HepG2 (cell line): ENCODE measurements around the gene LECT2. TPM values are rescaled to one million over a fixed set of nuclear protein-coding genes. Genes with fewer than 3 reads are reported as not detected.

ENCODE experiments used
- NR2F1 ChIP-seq, 2 experiments: fragments of 450-650 bp in 1 of 2; formaldehyde crosslinking in 1 of 2; IDR thresholded peaks; 2 replicates each; pipeline versions ENCODE4 v1.5.0 to v1.6.1; 2016 to 2020; ENCODE audit warnings: mild to moderate bottlenecking in 1 of 2, missing compliant biosample characterization in 1 of 2, missing genetic modification reagents in 1 of 2, moderate library complexity in 1 of 2
- polyA plus RNA-seq, 8 experiments: library from polyadenylated mRNA; depleted of rRNA in 3 of 8; stranded (reverse) in 7 of 8; unstranded in 1 of 8; fragments of >200 nt; fragmentation: Illumina TruSeq in 4 of 8; extraction: Trizol in 4 of 8; gene quantifications; 2 replicates each; pipeline versions ENCODE4 v1.2.1 to v1.2.3, GENCODE V29; 2011 to 2016; ENCODE audit warnings: low read depth in 4 of 8, missing spikeins in 1 of 8, mixed read lengths in 1 of 8; ENCODE audit not compliant: insufficient read depth in 1 of 8
- total RNA-seq, 5 experiments: library from RNA; depleted of rRNA; stranded (reverse); fragments of >200 nt; fragmentation: Illumina TruSeq; extraction: Trizol; gene quantifications; 2 replicates each; pipeline ENCODE4 v1.2.3, GENCODE V29; 2016; ENCODE audit warnings: low read depth in 1 of 5
- TF ChIP-seq, protein P1 (sequence below): sonication (generic); formaldehyde crosslinking; IDR thresholded peaks from 2 replicates; pipeline ENCODE4 v1.5.1; 2020; ENCODE audit warnings: mild to moderate bottlenecking, missing genetic modification reagents, borderline replicate concordance
- TF ChIP-seq, protein P2 (sequence below): sonication (generic); formaldehyde crosslinking; IDR thresholded peaks from 2 replicates; pipeline ENCODE4 v1.4.0; 2020; ENCODE audit warnings: missing genetic modification reagents
- TF ChIP-seq, protein P3 (sequence below): IDR thresholded peaks from 2 replicates; pipeline ENCODE4 v1.6.1; 2012; ENCODE audit warnings: low read depth, low read length, improper control_type of control experiment
- TF ChIP-seq, protein P4 (sequence below): sonication (generic); formaldehyde crosslinking; IDR thresholded peaks from 2 replicates; pipeline ENCODE4 v1.8.0; 2022; ENCODE audit warnings: mild to moderate bottlenecking, missing genetic modification reagents, moderate library complexity
- TF ChIP-seq, protein P5 (sequence below), 2 experiments: sonication (generic) in 1 of 2; formaldehyde crosslinking in 1 of 2; IDR thresholded peaks; 2 replicates each; pipeline versions ENCODE4 v1.5.1 to v1.6.1; 2011 to 2020; ENCODE audit warnings: borderline replicate concordance in 1 of 2, low read depth in 1 of 2, low read length in 1 of 2, mild to moderate bottlenecking in 1 of 2, missing genetic modification reagents in 1 of 2, moderate library complexity in 1 of 2

Gene LECT2
- total and polyA plus RNA-seq, 2 of the 13 experiments (the other 11 are each of a cell fraction or from before 2014, with no cell fraction given) = not detected

DNA sequence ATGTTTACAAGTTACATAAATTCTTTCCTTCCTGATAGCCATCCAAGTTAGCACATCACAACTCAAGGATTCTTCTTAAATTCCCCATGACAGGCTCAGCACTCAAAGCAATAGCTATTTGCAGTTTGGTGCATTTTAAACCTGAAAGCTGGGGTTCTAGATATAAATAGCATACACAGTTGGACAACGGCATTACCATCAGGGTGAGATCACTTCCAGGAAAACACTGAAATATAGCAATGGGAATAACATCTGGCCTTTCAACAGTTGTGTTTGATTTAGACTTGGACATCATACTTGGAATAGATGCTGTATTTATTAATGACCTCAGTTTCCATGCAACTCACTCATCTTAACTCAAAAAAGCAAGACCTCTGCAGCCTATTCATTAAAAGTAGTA, 24.7 kb upstream of the LECT2 start (continued):
- TF ChIP-seq, protein P1, sequence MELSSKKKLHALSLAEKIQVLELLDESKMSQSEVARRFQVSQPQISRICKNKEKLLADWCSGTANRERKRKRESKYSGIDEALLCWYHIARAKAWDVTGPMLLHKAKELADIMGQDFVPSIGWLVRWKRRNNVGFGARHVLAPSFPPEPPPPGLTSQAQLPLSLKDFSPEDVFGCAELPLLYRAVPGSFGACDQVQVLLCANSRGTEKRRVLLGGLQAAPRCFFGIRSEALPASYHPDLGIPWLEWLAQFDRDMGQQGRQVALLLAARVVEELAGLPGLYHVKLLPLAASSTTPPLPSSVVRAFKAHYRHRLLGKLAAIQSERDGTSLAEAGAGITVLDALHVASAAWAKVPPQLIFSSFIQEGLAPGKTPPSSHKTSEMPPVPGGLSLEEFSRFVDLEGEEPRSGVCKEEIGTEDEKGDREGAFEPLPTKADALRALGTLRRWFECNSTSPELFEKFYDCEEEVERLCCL = no peak
- TF ChIP-seq, protein P2, sequence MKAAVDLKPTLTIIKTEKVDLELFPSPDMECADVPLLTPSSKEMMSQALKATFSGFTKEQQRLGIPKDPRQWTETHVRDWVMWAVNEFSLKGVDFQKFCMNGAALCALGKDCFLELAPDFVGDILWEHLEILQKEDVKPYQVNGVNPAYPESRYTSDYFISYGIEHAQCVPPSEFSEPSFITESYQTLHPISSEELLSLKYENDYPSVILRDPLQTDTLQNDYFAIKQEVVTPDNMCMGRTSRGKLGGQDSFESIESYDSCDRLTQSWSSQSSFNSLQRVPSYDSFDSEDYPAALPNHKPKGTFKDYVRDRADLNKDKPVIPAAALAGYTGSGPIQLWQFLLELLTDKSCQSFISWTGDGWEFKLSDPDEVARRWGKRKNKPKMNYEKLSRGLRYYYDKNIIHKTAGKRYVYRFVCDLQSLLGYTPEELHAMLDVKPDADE (CRISPR knock-in tag) = no peak
- TF ChIP-seq, protein P3, sequence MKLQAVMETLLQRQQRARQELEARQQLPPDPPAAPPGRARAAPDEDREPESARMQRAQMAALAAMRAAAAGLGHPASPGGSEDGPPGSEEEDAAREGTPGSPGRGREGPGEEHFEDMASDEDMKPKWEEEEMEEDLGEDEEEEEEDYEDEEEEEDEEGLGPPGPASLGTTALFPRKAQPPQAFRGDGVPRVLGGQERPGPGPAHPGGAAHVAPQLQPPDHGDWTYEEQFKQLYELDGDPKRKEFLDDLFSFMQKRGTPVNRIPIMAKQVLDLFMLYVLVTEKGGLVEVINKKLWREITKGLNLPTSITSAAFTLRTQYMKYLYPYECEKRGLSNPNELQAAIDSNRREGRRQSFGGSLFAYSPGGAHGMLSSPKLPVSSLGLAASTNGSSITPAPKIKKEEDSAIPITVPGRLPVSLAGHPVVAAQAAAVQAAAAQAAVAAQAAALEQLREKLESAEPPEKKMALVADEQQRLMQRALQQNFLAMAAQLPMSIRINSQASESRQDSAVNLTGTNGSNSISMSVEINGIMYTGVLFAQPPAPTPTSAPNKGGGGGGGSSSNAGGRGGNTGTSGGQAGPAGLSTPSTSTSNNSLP = no peak
- TF ChIP-seq, protein P4, sequence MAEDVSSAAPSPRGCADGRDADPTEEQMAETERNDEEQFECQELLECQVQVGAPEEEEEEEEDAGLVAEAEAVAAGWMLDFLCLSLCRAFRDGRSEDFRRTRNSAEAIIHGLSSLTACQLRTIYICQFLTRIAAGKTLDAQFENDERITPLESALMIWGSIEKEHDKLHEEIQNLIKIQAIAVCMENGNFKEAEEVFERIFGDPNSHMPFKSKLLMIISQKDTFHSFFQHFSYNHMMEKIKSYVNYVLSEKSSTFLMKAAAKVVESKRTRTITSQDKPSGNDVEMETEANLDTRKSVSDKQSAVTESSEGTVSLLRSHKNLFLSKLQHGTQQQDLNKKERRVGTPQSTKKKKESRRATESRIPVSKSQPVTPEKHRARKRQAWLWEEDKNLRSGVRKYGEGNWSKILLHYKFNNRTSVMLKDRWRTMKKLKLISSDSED (CRISPR knock-in tag) = no peak
- no peak for TF ChIP-seq NR2F1 (CRISPR knock-in tag; IDR thresholded peaks at IDR 0.05)
- TF ChIP-seq, protein P5, sequence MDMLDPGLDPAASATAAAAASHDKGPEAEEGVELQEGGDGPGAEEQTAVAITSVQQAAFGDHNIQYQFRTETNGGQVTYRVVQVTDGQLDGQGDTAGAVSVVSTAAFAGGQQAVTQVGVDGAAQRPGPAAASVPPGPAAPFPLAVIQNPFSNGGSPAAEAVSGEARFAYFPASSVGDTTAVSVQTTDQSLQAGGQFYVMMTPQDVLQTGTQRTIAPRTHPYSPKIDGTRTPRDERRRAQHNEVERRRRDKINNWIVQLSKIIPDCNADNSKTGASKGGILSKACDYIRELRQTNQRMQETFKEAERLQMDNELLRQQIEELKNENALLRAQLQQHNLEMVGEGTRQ (IDR thresholded peaks at IDR 0.05; ENCODE audit: low read depth, low read length) = no peak
- TF ChIP-seq, protein P5 (CRISPR knock-in tag; IDR thresholded peaks at IDR 0.05; ENCODE audit: borderline replicate concordance) = no peak
